PC-9 (cell line): Measurements from ENCODE around the gene SPRYD3. TPM values are rescaled to one million over a fixed set of nuclear protein-coding genes. Genes with fewer than 3 reads are reported as not detected.
"Not testable (repeated sequence)": the region's sequence is repeated elsewhere in the genome, so short reads cannot be mapped to it uniquely, and the experiment has no call there.

ENCODE experiments used
- BruUV-seq: library from RNA; stranded (reverse); fragments of 400-500 nt; replicated peaks from 2 replicates; lab custom pipeline; 2021; lab: Mats Ljungman, UMichigan
- CTCF ChIA-PET: fragments of 300-600 bp; sonication (Branson Sonifier 250); formaldehyde crosslinking; loops from one replicate; lab custom pipeline; 2022; ENCODE audit warnings: antibody characterized with exemption; lab: Charles Lee
- POLR2A ChIA-PET: fragments of 300-600 bp; sonication (Branson Sonifier 250); formaldehyde crosslinking; loops from one replicate; lab custom pipeline; 2022; ENCODE audit warnings: antibody characterized with exemption; ENCODE audit not compliant: unreplicated experiment; lab: Charles Lee
- DNase-seq, 2 experiments: peaks; one replicate each; pipeline versions ENCODE4 v3.0.0 to v3.0.0-alpha.2; 2015 to 2022; ENCODE audit warnings: mixed read lengths in 1 of 2
- H2AFZ ChIP-seq: fragments of 200-600 bp; sonication (generic); 2 replicates; pipeline ENCODE4 v1.8.1; 2017; ENCODE audit warnings: antibody characterized with exemption
- H3F3A ChIP-seq: fragments of 200-600 bp; sonication (generic); 2 replicates; pipeline ENCODE4 v1.8.1; 2017; ENCODE audit warnings: antibody characterized with exemption, mild to moderate bottlenecking, low read depth; ENCODE audit not compliant: insufficient read depth
- H3K27ac ChIP-seq: fragments of 200-600 bp; sonication (generic); 2 replicates; pipeline ENCODE4 v1.6.1; 2016; ENCODE audit warnings: mixed run types
- H3K27me3 ChIP-seq: fragments of 200-600 bp; sonication (generic); 2 replicates; pipeline ENCODE4 v1.6.1; 2016; ENCODE audit warnings: low read depth, mixed run types; ENCODE audit not compliant: insufficient read depth
- H3K36me3 ChIP-seq: fragments of 200-600 bp; sonication (generic); 2 replicates; pipeline ENCODE4 v1.6.1; 2016; ENCODE audit warnings: low read depth, mixed run types
- H3K4me1 ChIP-seq: fragments of 200-600 bp; sonication (generic); replicated peaks from 2 replicates; pipeline ENCODE4 v1.6.1; 2016; ENCODE audit warnings: mixed run types; ENCODE audit not compliant: insufficient read depth
- H3K4me2 ChIP-seq: fragments of 200-600 bp; sonication (generic); 2 replicates; pipeline ENCODE4 v1.6.1; 2017; ENCODE audit warnings: mixed run types
- H3K4me3 ChIP-seq: fragments of 200-600 bp; sonication (generic); 2 replicates; pipeline ENCODE4 v1.6.1; 2016; ENCODE audit warnings: mixed run types
- H3K79me2 ChIP-seq: fragments of 200-600 bp; sonication (generic); 2 replicates; pipeline ENCODE4 v1.6.1; 2017; ENCODE audit warnings: low read depth, mixed run types
- H3K9me2 ChIP-seq: fragments of 200-600 bp; sonication (generic); 2 replicates; pipeline ENCODE4 v1.8.1; 2017; ENCODE audit warnings: mild to moderate bottlenecking; ENCODE audit not compliant: insufficient read depth
- H3K9me3 ChIP-seq: fragments of 200-600 bp; sonication (generic); 2 replicates; pipeline ENCODE4 v1.8.1; 2016; ENCODE audit warnings: low read depth; ENCODE audit not compliant: insufficient read depth
- H4K20me1 ChIP-seq: fragments of 200-600 bp; sonication (generic); 2 replicates; pipeline ENCODE4 v1.8.1; 2017; ENCODE audit not compliant: insufficient read depth
- CTCF ChIP-seq: fragments of 200-600 bp; sonication (generic); conservative IDR thresholded peaks from 2 replicates; pipeline ENCODE4 v1.6.1; 2017; ENCODE audit warnings: mixed run types, antibody characterized with exemption, mild to moderate bottlenecking, moderate library complexity
- EZH2 ChIP-seq: fragments of 200-600 bp; sonication (generic); IDR thresholded peaks from 2 replicates; pipeline ENCODE4 v1.8.0; 2017; ENCODE audit warnings: antibody characterized with exemption, low read depth
- intact Hi-C: fragments of 100-400 bp; cut with micrococcal nuclease; formaldehyde crosslinking; loops from one replicate; pipeline ENCODE4 v1.10.0; 2022; ENCODE audit not compliant: unreplicated experiment
- total RNA-seq: library from RNA; stranded (reverse); gene quantifications from 2 replicates; pipeline ENCODE4 v1.2.3, GENCODE V29; 2021

The SPRYD3 gene
- total RNA-seq, 1 experiment from 2014 or later, result 17.2 TPM

GRCh38 chr12:53113951-53114350 is 34.8 kb upstream of the SPRYD3 start:
- Histone ChIP-seq H3K36me3 (no peaks in the 10 kb centered on the region), H3K27ac (no peak overlapping the region), H3K9me3 (no peaks in the 10 kb centered on the region), H4K20me1 (no peaks in the 10 kb centered on the region), H3K27me3 (no peaks in the 10 kb centered on the region), H3K4me2 (no peak overlapping the region), H2AFZ (no peak overlapping the region), H3F3A (no peaks in the 10 kb centered on the region), H3K9me2 (no peaks in the 10 kb centered on the region), H3K4me1 (no peaks in the 10 kb centered on the region), H3K4me3 (no peak overlapping the region), H3K79me2 (no peaks in the 10 kb centered on the region)
- POLR2A ChIA-PET, result no interaction called here
- CTCF ChIA-PET, result interaction anchor here (0.6 kb wide), 1 partner anchor 131 kb away, joined by 5 read pairs; no protein-coding TSS in a partner anchor
- TF ChIP-seq EZH2 (no peak), CTCF (no peak)
- no peak for DNase-seq
- intact Hi-C loops, result no loop called here
- BruUV-seq, result no TSS peak

- no peak for DNase-seq
- no peaks in the 10 kb centered on the region for H3K9me3 ChIP-seq
- no peak overlapping the region for H3K4me3 ChIP-seq
- H3K9me2 ChIP-seq, result no peaks in the 10 kb centered on the region
- BruUV-seq, result no TSS peak
- TF ChIP-seq EZH2, result no peak
- no peak for TF ChIP-seq CTCF
- H3K27me3 ChIP-seq, result no peaks in the 10 kb centered on the region
- no peak overlapping the region for H2AFZ ChIP-seq
- H3K27ac ChIP-seq, result no peak overlapping the region
- H3F3A ChIP-seq, result no peaks in the 10 kb centered on the region
- H3K79me2 ChIP-seq, result no peaks in the 10 kb centered on the region
- intact Hi-C loops, result no loop called here
- H3K4me2 ChIP-seq, result no peak overlapping the region
- no peaks in the 10 kb centered on the region for H3K4me1 ChIP-seq
- CTCF ChIA-PET, result interaction anchor here (0.6 kb wide), 1 partner anchor 503 kb away, joined by 9 read pairs; no protein-coding TSS in a partner anchor
- POLR2A ChIA-PET, result no interaction called here
- no peaks in the 10 kb centered on the region for H4K20me1 ChIP-seq
- H3K36me3 ChIP-seq, result no peaks in the 10 kb centered on the region
Measured at GRCh38 chr12:53113136-53113705, 34.0 kb upstream of the SPRYD3 start.

GRCh38 chr12:53112431-53112830 is 33.2 kb upstream of the SPRYD3 start:
- H3K27me3 ChIP-seq, POLR2A ChIA-PET, H3K4me1 ChIP-seq, intact Hi-C loops, H3K9me3 ChIP-seq, DNase-seq, H3F3A ChIP-seq, H2AFZ ChIP-seq, BruUV-seq, H3K79me2 ChIP-seq, H3K4me2 ChIP-seq, H3K27ac ChIP-seq, H3K9me2 ChIP-seq, H3K4me3 ChIP-seq, H4K20me1 ChIP-seq, H3K36me3 ChIP-seq: not testable (repeated sequence)
- CTCF ChIA-PET, result interaction anchor here (0.6 kb wide), 2 partner anchors 58 to 504 kb away, joined by 4 to 9 read pairs; no protein-coding TSS in a partner anchor

GRCh38 chr12:53107122-53107521 is 27.9 kb upstream of the SPRYD3 start:
- H3K4me2 ChIP-seq, result no peak overlapping the region
- ChIA-PET POLR2A (no interaction called here), CTCF (no interaction called here)
- no peaks in the 10 kb centered on the region for H3K27me3 ChIP-seq
- H2AFZ ChIP-seq, result no peak overlapping the region
- H3K4me3 ChIP-seq, result no peak overlapping the region
- H3K79me2 ChIP-seq, result no peaks in the 10 kb centered on the region
- TF ChIP-seq CTCF (no peak), EZH2 (no peak)
- intact Hi-C loops, result no loop called here
- H3F3A ChIP-seq, result no peaks in the 10 kb centered on the region
- no peaks in the 10 kb centered on the region for H4K20me1 ChIP-seq
- BruUV-seq, result no TSS peak
- H3K9me2 ChIP-seq, result no peaks in the 10 kb centered on the region
- no peak for DNase-seq
- H3K9me3 ChIP-seq, result no peaks in the 10 kb centered on the region
- no peaks in the 10 kb centered on the region for H3K4me1 ChIP-seq
- no peaks in the 10 kb centered on the region for H3K36me3 ChIP-seq
- no peak overlapping the region for H3K27ac ChIP-seq
